Kasumi-1 (cell line): ENCODE results near the gene B4GALNT4.
"Not testable (repeated sequence)": the region's sequence is repeated elsewhere in the genome, so short reads cannot be mapped to it uniquely, and the experiment has no call there.

ENCODE experiments used
- DNase-seq, 2 experiments: peaks; one replicate each; lab custom pipeline; 2025; lab: John Stamatoyannopoulos, UW

Gene B4GALNT4

DNA sequence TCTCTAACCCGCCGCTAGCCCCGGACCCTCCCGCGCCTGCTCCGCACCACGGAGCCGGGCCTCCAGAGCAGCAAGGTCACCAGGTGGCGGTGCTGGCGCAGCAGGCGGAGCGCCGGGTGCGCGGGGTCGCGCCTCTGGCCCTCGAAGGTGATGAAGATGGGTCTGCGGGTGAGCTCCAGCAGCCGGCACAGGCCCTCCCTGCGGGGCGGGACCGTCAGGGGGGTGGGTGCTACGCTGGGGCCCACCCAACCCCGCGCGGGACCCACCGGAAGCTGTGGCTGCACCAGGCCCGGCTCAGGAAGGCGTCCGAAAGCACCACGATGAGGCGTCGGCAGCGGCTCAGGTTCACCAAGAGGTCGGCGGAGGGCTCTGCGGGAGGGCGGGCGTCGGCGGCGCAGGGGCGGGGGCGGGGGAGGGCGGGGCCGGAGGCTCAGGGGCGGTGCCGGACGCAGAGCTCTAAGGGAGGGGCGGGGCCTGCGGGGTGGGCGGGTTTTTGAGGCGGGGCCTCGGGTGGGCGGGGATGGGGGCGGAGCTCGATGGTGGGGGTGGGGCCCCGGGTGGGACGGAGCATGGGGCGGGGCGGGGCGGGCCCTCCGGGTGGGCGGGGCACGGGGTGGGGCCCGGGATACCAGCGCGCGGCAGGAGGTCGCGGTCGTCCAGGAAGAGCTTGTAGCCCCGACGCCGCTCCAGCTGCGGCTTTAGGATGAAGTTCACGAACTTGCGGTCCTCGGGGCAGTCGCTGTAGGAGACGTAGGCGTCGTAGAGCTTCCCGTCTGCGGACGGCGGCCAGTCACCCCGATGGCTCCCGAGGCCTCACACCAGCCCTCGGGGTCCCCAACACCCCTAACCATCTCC is 37.7 kb downstream of the B4GALNT4 start:
- DNase-seq: peak; percentile 91 to 92

DNA sequence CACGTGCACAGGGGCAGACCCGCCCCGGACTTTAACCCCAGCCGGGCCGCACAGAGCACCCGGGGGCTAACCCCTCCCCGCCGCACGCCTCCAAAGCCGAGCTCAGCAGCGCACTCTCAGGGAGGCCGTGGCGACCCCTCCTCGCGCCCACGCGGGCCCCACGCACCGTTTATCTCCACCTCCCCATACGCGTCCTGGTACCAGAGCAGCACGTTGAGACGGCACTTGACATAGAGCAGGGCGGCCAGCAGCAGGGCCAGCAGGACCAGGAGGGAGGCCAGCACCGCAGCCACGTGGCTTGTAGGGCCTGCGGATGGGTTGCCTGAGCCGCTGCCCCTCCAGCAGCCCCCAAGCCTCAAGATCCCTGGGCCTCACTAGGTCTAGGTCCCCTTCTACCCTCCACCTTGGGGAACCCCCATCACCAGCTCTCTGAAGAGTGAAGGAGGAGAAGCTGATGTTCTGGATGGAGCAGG is 38.4 kb downstream of the B4GALNT4 start:
- DNase-seq: no peak

DNA sequence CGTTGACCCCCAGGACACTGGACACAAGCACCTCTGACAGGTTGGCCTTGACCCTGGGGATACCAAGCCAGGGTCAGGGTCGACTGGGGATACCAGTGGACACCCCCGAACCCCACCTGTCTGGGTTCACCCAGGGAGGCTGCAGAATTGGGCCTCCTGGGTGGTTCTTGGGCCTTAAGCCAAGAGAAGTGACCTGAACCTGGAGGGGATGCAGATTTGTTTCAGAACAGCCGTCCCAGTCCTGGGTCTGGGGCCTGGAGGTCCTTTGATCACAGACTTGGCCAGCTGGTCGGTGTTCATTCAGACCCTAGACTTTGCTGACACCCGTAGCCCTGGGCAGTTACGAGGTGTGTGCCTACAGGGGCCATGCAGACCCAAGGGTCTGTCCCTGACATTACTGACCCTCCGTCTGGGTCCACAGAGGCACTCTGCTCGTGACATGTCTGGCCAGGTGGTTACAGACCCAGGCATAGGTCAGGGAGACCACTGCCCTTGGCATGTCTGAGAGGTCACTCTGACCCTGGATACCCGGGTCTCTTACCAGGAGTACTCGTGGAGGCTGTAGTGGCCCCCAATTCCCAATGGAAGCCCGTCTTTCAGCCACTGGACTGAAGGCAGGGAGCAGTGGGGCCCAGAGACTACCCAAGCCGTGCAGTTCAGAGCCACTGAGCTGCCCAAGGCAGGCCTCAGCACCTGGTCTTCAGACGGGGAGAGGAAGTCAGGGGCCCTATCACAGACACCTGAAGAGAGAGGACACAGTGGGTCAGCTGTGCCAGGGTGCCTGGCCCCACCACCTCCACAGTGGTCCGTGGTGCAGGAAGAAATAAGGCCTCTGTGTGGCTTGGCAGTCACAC is 39.1 kb downstream of the B4GALNT4 start:
- DNase-seq: no peak

DNA sequence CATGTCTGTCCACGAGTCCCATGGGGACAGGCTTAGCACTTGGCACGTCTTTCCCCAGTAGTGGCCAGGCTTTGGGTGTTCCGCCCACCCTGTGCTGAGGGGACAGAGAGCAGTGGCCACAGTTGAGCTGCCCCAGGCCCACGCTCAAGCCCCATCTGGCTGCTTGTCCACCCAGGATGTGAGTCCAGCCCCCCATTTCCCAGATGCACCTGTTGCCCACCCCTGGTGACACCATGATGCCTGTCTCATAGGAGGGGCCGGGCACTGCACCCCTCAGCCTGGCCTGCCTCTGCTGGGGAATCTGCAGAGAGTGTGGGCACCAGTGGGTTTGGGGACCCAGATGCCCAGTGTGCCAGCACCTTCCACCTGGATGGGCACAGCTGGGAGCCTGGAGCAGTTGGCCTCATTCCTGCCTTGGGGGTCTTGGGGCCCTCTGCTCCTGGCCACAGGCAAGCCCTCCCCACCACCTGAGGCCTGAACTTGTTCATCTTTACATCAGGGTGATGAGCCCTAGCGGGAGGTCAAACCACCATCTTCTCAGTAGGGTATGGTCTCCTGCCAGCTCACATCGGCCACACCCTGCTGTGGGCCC is 39.8 kb downstream of the B4GALNT4 start:
- no peak for DNase-seq

DNA sequence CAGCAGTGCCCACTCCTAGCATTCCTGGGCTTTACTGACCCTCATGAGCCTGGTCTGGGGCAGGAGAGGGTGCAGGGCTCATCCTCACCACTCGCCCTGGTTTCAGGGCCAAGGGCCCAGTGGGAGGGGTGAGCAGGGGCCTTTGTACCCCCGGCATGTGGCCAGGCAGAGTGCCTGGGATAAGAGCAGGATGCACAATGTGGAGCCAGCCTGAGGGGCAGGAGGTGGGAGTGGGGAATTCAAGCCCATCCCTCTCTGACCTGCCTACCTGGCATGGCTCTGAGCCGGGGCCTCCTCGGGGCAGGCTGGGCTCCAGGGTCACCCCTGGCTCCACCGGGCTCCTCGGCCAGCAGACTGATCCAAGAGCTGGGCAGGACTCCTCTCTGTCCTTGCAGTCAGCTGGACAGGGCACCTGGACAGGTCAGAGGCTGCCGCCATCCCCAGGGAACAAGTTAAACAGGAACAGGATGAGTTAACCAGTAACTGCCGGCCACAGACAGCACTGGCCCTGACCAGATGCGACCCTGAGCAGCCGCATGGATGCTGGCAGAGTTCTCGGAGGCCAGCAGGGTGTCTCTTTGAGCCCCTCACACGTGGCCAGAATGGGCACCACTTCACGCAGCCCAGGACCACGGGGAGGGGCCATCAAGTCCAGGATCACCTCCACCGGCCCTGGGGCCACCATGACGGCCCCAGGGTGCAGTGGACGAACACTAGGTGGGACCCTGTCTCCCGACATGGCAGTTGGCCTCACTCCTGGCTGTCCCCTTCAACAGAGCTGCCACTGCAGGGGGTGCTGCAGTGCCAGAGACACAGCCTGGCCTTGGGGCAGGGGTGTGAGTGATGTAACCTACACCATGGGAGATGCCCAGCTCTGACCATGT is 40.5 kb downstream of the B4GALNT4 start:
- DNase-seq: no peak

DNA sequence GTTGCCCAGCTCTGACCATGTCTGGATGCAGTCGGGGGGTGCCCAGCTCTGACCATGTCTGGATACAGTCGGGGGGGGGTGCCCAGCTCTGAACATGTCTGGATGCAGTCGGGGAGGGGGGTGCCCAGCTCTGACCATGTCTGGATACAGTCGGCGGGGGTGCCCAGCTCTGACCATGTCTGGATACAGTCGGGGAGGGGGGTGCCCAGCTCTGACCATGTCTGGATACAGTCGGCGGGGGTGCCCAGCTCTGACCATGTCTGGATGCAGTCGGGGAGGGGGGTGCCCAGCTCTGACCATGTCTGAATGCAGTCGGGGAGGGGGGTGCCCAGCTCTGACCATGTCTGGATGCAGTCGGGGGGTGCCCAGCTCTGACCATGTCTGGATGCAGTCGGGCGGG is 41.4 kb downstream of the B4GALNT4 start:
- not testable (repeated sequence) for DNase-seq

DNA sequence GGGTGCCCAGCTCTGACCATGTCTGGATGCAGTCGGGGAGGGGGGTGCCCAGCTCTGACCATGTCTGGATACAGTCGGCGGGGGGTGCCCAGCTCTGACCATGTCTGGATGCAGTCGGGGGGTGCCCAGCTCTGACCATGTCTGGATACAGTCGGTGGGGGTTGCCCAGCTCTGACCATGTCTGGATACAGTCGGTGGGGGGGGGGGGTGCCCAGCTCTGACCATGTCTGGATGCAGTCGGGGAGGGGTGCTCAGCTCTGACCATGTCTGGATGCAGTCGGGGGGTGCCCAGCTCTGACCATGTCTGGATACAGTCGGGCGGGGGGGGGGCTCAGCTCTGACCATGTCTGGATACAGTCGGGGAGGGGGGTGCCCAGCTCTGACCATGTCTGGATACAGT is 42.2 kb downstream of the B4GALNT4 start:
- not testable (repeated sequence) for DNase-seq

DNA sequence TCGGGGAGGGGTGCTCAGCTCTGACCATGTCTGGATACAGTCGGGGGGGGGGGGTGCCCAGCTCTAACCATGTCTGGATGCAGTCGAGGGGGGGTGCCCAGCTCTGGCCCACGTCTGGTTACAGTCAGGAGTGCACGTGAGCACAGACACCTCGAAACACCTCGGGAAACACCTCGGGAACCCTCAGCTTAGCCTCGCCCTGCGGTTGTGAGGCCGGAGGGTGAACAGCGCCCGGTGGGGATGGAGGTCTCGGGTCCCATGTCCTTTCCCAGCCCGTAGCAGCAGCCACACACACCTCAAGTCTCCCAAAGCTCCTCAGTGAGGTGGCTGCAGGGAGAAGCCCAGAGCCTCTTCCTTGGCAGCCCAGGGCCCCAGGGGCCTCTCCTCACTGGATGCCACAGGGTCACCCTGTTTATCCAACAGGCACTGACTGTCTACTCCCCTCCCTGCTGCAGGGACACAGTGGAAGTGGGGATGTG is 43.4 kb downstream of the B4GALNT4 start:
- DNase-seq: no peak

DNA sequence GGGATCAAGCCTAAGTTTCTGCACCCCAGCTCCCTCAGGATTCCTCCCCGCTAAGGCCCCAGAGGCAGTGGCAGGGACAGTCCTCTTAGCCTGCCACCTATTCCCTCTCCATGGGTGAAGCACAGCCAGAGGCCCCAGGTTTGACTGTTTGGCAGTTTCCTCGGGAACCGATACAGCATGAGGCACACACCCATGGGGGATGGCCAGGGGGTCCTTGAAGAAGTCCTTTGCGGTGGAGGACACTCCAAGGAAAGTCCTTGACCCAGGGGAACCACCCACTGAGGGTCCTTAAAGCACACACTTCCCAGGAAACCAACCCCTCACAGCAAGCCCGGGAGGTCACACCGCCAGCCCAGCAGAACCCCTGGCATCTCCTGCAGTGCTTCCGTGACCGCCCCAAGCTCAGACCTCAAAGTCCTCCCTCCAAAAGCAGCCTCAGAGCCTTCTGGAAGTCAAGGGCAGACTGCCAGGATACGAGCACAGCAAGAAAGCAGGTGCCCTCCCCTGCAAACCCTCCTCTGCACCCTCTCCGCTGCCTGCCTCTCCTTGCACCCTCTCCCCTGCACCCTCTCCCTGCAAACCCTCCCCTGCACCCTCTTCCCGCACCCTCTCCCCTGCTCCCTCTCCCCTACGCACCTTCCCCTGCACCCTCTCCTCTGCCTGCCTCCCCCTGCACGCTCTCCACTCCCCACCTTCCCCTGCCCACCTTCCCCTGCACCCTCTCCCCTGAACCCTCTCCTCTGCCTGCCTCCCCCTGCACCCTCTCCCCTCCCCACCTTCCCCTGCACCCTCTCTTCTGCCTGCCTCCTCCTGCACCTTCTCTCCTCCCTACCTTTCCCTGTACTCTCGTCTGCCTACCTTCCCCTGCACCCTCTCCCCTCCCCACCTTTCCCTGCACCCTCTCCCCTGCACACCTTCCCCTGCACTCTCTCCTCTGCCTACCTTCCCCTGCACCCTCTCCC is 44.1 kb downstream of the B4GALNT4 start:
- peak; percentile 78 to 80 for DNase-seq

DNA sequence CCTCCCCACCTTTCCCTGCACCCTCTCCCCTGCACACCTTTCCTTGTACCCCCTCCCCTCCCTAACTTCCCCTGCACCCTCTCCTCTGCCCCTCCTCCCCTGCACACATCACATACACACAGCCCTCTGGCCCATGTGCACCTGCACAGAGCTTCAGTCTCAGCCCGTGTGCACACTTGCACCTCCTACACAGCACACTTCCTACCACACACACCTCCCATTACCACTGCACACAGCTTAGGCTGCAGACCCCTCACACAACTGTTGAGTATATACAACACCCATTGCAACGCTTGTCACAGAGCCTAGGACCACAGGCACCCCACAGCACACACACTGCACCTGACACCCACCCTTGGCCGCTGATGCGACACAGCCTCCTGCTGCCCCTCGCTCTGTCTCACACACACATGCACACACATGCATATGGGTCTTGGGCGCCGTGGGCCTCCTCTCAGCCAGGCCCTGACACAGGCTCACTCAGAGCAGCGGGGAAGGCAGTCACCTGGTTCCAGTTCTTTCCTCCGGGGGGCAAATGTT is 45.1 kb downstream of the B4GALNT4 start:
- peak; percentile 50 to 61 for DNase-seq

DNA sequence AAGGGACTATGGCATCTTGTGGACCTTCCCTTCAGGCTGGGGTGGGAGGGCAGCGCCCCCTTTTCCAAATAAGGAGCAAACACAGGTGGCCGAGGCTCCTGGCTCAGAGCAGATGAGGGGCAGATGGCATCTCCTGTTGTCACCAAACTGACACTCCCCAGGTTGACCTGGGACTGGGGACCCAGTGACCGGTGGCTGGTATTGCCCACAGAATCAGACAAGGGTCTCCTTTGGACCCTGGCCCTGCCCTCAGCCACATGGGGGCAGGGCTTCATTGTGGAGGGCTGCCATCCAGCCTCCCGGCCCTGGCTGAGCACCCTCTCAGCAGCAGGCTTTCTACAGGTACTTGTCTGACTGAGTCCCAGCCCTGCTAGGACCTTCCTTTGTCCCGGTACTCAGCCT is 46.3 kb downstream of the B4GALNT4 start:
- DNase-seq: peak in 1 of 2 experiments; percentile 33

DNA sequence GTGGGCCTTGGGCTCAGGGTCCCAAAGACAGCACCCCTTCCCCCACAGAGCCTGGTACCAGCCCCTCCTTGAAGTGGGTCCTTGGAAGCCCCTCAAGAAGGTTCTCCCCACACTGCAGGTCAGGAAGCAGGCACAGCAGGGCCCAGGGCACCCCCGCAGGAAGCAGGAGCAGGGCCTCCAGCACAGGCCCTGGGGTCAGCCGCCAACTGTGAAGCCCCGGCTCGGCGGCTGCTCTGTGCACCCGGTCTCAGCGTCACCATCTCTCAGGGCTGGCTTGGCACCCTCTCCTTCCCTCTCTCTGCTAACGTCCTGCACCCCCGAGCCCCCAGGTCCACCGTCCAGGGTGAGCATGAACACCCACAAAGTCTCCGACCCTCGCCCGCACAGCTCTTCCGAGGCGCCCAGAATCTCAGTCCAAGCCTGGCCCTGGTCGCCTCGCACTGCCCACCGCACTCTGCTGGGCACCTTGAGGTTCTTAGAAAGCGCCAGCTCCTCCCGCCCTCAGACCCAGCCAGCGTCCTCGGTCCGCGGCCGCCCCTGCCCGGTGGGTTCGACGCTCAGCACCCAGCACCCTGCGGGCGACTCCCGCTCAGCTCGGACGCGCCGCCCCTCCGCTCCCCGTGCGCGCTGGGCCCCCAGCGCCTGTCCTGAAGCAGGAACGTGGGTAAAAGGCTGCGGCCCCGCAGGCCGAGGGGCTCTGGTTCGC is 46.9 kb downstream of the B4GALNT4 start:
- no peak for DNase-seq

DNA sequence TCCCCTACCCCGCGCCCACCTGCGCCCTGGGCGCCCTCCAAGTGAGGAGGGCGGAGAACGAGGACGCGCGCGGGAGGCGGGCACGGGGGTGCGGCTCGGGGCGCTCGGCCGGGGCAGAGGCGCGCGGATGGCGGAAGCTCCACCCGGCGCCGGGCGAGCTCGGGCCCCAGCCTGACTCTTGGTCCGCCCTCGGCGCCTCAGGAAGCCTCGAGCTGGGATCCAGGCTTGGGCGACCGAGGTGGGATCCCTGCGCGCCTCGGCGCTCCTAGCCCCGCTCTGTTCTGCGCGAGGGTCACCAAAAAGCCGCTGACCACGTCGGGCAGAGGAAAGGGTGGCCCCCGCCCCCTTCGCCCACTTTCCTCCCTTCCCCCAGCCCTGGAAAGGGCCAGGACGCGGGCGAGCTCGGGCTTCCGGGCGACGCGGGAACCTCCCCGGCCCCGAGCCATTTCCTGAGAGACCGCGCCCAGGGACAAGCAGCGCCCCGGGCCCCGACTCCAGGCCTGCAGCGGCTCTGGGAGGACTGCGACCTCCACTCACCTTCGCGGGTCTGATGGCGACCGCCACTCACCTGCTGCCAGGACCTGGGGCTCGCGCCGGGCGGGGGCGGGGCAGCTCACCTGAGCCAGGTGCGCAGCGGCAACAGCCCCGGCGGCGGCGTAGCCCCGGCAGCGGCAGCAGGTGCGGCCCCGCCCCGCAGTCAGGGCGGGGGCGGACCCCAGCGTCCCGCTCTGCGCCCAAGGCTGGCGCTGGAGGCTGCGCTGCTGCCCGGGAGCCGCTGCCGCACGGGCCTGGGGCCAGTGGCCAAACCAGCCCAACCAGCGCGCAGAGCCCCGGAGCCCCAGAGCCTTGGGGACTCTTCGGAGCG is 47.7 kb downstream of the B4GALNT4 start:
- DNase-seq: peak; percentile 38 to 47

DNA sequence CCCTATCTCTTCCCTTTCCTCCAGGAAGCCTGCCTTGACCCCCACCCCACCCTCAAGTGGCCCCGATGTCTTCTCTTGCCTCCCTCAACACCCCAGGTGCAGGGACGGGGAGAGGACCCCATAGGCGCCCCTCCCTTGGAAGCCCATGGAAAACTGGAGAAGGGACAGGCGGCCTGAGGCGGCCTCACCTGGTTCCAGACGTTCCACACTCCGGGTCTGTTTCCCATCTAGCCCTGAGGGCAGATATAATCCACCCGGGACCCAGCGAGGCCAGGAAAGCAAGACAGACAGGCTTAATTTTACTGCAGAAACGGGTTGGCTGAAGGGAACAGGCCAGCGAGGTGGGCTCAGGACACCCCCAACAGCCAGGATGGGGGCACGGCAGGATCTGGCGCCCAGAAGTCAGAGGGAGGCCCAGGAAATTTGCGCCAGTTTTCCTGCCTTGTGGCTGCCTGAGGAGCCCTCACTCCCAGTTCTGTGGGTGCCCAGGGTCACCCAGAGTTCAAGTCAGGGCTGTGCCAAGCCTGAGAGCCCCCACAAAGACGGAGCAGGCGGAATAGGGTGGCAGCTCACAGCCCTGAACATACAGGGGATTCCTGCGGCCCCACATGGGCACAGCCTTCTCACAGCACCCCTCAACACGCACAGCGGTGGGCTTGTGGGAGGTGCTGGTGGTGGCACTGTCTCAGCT is 48.5 kb downstream of the B4GALNT4 start:
- DNase-seq: no peak

DNA sequence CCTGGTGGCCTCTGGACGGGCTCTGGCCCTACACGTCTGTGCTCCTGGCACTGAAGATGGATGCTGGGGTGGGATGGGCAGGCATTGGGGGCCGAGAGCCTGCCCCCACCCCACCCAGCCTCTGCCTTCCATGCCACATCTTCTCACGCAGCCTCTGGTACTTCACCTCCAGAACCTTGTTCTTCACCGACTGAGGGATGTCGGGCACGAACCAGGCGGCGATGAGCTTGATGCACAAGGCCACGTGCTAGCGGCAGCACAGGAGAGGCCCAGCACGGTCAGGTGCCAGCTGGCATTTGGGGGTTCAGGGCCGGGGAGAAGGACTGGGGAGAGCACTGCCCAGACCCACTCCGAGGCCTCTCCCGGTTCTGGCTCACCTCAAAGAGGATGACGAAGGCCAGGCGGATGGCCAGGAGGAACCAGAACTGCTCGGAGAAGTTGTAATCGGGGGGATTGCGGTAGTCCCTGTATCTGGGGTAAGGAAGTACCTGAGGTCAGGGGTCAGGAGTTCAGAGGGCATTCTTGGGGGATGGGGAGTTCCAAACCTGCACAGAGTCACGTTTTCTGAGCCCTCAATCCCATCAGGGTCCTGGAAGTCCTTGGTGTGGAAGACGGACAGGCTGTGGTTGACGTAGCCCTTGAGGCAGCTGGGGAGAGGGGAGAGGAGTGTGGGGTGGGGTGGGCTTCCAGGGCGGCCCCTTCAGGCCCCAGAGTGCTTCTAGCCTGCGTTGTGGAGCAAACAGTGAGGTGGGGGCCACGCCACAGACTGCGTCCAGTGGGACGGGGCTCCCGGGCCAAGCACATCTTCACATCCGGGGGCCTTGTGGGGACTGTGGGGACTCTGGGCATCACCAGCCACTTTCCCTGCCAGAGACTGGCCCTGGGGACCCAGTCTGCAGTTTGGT is 49.3 kb downstream of the B4GALNT4 start:
- DNase-seq: no peak

DNA sequence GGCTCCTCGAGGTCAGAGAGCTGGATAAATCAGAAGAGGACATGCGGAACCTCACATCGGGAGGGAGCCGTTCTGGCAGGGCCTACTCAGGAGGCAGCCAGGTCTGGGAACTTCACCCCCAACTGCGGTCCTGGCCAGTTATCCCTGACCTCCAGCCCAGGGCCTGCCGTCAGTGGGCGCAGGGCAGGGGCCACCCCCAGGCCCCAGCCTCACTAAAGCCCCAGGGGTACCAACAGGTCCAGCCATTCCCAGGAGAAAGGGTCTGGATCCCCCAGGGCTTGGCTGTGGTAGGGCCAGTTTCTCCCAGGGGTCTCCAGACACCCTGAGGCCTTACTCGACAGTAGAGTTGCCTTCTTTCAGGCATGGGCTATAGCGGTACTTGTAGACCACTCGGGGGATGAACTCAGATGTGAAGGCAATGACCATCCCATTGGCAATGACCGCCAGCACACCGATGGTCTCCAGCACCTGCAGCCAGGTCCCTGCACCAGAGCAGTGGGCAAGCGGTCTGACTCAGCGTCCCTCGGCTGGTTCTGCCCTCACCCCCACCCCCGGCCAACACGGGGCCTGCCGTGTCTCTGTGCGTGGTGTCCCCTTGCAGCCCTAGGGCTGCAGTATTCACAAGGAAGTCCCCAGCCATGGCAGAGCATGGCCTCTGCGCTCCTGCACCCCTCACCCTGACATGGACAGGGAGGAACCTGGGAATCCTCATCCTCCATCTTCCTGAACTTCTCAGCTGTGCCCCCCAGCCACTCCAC is 50.1 kb downstream of the B4GALNT4 start:
- no peak for DNase-seq
